GM21526 (cell line): ENCODE results near the gene DDI2.
"Not testable (repeated sequence)": the region's sequence is repeated elsewhere in the genome, so short reads cannot be mapped to it uniquely, and the experiment has no call there.

Experiments used
- ATAC-seq: cut with Tn5 transposase; IDR thresholded peaks from one replicate; pipeline ENCODE4 v1.9.1; 2021; ENCODE audit warnings: moderate library complexity; ENCODE audit not compliant: unreplicated experiment, low FRiP score

The DDI2 gene

DNA sequence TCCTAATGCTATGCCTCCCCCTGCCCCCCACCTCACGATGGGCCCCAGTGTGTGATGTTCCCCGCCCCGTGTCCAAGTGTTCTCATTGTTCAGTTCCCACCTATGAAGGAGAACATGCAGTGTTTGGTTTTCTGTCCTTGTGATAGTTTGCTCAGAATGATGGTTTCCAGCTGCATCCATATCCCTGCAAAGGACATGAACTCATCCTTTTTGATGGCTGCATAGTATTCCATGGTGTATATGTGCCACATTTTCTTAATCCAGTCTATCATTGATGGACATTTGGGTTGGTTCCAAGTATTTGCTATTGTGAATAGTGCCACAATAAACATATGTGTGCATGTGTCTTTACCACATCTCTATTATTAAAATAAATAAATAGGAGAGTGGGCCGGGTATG, 82.1 kb downstream of the DDI2 start:
- ATAC-seq, result not testable (repeated sequence)

DNA sequence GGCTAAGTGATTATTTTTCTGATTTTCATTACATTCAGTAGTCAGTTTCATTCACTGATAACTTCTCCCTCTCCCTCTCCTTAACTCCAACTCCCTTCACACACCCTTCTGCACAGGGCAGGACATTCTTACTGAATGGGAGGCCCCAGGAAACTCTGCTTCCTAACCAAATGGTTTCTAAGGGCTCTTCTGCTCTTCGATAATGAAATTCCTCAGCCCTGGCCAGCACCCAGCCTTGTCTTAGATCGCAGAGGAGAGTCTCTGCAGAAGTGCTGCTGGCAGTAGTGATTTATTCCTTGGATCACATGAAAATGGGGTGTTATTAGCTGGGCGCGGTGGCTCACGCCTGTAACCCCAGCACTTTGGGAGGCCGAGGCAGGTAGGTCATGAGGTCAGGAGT, 83.2 kb downstream of the DDI2 start:
- ATAC-seq, result no peak

DNA sequence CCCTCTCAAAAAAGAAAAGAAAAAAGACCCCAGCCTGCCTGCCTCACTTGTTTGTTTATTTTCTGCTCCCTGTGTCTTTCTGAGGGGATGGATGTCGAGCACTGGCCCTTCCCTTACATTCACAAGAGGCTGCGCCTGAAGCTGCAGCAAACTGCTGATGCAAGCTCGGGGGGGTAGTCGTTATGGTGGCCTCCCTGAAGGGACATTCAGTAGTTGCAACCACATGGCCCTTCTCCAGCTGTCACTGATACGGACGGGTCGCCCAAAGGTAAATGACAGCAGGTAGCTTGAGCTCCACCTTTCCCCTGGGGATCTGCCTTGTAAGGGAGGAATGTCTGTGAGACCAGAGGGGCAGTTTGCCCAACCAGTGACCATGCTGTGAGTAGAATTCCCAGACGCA, 84.5 kb downstream of the DDI2 start:
- no peak for ATAC-seq

DNA sequence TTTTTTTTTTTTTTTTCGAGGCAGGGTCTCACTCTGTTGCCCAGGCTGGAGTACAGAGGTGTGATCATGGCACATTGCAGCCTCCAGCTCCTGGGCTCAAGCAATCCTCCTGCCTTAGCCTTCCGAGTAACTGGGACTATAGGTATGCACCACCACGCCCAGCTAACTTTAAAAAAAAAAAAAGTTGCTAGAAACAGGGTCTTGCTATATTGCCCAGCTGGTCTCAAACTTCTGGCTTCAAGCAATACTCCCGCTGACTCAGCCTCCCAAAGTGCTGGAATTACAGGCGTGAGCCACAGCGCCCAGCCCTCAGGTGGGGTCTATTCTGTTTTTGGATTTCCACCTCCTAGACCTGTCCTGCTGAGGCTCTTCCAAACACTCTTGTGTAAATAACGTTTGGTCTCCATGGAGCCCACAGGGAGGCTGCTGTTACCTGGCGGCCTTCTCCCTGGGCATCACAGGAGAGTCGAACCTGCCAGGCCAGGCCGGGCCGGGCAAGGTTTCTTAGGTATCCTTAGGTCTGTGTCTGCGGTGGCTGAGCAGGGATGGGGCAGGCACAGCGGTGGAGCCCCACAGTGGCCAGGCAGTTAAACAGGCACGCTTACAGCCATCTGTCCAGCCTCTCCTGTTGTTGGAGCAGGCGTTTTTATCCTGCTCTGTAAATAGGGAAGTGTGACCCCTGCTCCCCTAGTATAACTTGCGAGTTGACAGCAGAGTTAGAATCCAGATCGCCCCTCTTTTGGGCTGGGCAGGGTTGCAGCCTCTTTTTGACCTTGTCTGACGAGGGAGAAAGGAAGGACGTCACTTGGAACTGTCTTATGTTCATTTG, 85.7 kb downstream of the DDI2 start:
- no peak for ATAC-seq

DNA sequence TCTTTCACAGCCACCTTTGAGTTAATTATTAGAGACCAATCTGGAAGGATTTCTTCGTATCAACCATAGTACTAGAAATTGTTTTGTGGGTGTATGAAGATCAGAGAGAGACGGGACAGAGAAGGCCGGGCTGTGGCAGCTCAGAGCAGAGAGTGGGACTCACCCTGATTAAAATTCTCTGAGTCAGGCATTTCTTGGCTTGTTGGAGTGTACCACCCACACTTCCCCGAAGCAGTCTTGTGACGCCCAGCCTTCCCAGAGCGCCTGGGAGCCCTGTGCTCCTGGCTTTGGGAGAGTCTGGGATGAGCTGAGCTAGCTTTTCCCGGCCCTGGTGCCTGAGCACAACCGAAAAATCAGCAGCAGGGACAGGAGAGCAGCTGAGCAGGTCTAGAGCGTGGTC, 86.3 kb downstream of the DDI2 start:
- no peak for ATAC-seq

DNA sequence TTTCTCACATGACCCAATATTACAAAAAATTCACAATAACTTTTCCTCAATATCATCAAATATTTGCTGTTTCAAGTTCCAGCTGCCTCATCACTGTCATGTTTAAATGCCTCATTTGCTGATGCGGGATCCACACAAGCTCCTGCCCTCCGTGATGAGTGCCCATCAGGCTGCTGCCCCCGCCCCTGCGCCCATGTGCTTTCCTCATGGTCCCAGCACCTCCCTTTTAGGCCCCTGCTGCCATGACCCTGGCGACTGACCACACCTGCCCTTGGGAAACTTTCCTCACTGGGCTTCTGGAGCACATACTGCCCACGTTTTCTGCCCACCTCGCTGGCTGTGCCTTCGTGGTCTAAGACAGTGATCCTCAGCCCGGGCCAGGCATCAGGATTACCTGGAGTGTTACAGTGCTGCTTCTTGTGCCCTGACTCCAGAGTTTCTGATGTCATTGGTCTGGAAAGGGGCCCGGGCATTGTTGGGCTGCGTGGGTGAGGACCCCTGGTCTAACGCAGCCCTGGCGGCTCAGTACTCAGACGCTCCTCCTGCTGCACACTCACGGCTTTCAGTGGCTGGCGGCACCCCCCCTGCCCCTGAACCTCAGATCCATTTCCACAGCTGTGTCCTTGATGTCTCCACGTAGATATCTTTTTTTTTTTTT, 87.4 kb downstream of the DDI2 start:
- ATAC-seq, result no peak

DNA sequence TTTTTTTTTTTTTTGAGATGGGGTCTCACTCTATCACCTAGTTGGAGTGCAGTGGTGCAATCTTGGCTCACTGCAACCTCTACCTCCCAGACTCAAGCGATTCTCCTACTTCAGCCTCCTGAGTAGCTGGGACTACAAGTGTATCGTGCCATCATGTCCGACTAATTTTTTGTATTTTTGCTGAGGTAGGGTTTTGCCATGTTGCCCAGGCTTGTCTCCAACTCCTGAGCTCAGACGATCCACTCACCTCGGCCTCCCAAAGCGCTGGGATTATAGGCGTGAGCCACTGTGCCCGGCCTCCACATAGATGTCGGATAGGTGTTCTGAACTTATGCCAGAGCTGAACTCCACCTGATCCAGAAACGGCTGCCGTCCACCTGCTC, 87.9 kb downstream of the DDI2 start:
- no peak for ATAC-seq

DNA sequence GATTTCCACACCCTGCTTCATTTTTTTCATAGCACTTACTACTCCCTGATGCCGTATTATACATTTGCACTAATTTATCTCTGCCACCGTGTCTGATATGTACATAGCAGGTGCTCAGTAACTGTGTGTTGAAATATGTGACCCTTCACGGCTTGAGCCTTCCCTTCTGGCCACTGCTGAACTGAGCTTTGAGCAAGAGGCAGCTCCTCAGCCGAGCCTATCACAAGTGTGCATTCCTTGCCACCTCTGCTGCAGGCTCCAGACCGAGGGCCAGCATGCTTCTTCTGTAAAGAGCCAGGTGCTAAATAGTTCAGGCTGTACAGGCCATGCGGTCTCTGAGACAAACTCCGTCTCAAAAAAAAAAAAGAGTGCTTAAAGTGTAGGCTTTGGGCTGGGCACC, 89.5 kb downstream of the DDI2 start:
- no peak for ATAC-seq

DNA sequence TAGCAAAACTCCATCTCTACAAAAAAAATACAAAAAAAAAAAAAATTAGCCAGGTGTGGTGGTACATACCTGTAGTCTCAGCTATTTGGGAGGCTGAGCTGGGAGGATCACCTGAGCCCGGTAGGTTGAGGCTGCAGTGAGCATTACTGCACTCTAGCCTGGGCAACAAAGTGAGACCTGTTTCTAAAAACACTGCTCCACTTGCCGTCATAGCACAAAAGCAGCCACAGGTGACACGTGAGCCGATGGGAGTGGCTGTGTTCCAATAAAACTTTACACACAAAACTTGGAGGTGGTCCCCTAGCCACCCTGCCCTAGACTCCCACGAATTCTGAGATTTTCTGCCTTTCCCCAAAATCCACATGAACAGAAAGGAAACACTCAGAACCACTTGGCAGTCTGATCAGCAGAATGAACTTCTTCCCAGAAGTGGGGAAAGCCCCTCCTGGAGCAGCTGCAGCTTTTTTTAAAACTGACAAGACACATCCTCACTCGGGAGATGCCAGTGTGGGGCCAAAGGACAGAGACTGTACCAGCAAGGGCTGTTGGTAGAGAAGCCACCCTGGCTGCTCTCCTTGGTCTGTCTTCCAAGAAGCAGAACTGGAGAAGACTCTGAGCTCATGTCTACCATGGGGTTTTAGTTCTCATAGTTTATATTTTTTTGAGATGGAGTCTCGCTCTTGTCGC, 90.1 kb downstream of the DDI2 start:
- no peak for ATAC-seq

DNA sequence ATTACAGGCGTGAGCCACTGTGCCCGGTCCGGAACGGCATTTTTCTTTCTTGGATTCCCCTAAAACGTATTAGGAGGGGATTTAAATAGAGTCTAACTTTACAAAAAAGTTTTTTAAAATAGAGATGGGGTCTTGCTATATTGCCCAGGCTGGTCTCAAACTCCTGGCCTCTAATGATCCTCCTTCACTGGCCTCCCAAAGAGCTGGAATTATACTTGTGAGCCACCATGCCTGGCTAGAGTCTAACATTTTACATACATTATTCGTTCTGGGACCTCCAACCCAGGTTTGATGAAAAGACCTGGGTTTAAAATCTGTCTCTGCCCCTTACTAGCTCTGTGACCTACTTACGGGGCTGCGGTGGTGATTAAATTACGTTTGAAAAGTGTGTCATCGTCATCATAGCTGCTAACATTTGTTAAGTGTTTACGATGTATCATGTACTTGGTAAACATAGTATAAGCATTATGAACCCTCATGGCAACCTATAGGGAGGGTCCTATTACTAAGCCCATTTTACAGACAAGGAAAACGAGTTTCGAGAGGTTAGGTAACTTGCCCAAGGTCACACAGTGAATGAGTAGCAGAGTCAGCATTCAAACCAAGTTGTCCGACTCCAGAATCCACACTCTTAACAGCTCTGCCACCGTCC, 91.4 kb downstream of the DDI2 start:
- ATAC-seq, result no peak

DNA sequence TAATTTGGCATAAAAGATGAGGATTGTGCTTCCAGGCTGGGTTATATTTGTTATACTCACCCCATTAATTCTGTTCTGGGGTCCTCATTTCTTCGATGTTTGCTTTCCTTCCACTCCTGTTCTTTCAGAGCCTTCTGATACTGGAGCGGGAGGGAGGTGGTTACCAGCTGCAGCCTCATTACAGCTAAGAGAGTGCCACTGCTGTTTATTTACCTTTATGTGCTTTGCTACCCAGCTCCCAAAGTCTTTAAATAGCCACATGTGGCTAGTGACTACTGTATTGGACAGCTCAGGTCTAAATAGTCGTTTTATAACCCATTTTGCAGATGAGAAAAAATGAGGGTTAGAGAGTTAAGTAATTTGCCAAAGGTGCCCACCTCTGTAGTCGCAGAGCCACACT, 92.0 kb downstream of the DDI2 start:
- ATAC-seq, result no peak

DNA sequence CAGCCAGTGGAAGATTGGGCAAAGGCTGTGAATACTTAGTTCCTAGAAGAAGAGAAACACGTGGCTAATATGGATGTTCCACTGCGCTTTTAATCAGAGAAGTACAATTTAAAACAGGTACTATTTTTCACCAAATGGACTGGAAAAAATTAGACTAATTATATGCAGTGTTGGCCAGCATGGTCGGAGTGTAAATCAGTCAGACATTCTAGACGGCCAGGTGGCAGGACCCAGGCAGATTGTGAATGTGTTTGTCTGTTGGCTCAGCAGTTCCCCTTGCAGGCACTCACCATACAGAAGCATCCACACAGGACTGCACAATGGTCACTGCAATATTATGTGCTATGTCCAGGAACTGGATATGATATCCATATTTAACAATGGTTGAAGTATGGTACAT, 94.9 kb downstream of the DDI2 start:
- ATAC-seq, result no peak

DNA sequence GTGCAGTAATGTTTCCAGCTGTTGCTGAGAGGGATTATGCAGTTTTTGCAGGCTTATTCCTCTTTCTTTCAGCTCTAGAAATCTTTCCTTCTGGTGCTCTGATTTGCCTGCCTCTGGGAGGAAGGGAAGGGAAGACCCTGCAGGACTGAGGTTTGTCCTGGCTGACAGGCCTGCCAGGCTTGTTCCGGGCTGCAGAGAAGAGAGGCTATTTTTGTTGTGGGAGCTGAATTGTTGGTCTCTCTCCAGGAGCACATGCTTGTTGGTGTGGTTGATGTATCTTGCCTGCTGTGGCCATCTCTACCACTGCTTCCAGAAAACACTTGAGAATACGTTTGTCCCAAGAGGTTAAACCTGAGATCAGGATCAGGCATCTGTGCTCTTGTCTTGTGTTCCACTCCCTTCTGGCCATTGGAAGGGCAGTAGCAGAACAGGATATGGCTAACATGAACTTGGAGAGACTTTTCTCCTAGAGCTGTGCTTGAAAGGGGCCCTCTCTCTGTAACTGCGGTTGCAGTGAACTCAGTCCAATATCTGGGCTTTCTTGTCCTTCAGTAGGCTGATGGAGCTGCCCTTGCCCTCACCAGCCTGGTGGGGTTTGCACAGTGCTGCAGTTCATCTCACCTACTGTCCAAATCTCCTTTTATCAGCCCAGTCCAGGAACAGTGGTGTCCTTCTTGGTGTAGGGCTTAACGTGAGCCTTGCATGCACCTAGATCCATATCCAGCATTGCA, 97.3 kb downstream of the DDI2 start:
- no peak for ATAC-seq

DNA sequence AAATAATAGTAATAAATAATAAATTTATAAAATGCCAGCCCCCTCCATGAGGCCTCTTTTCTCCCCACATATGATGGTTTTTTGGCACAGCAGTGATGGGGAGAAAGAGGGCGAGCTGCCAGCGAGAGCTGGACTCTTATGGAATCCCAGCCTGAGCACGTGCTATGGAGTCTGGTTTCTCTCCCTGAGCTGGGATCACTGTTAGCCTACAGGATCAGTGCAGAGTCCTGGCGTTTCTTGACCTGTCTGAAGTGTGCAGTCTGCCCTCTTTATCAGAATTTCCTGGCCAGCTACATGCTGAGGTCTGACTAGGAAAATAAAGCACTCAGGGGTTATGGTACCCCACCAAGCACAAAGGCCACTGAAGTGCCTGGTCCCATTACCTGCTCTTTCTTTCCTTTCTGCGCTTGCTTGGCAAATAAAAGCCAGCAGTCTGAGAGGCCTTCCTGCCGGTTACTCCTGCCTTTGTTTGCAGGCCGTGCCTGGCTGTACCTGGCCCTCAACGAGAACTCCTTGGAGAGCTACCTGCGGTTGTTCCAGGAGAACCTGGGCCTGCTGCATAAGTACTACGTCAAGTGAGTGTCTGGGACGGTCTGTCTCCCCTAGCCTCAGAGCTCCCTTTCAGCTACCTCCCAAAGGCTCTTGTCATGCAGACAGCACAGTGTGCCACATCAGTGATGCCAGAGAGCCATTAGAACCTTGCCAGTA, 100.3 kb downstream of the DDI2 start:
- no peak for ATAC-seq

DNA sequence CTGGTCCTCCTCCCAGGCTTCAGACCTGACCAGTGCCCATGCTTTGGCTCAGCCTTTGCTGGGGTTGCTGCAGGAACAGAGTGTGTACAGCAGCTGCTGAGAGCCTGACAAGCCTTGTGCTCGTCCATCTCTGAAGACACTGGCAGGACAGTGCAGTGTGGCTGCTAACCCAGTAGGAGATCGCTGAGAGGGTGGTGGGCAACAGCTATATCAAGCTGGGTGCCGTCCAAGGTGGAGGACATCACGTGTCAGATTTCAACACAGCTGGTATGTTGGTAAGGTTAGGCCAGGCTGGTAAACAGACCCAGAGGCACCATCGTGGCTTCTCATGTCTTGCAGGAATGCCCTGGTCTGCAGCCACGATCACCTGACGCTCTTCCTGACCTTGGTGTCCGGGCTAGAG, 100.9 kb downstream of the DDI2 start:
- no peak for ATAC-seq
